ENCODE data around the gene PRDM16.
"Not testable (repeated sequence)": the region's sequence is repeated elsewhere in the genome, so short reads cannot be mapped to it uniquely, and the experiment has no call there.

PRDM16 gene

GRCh38 chr1:3149277-3149676, 80.3 kb downstream of the PRDM16 start:
- no peak overlapping the region for H3K4me3 ChIP-seq (ENCODE audit: low read depth, low read length)
- DNase-seq (ENCODE audit: low read depth) = no peak

GRCh38 chr1:3151456-3151855, 82.5 kb downstream of the PRDM16 start:
- DNase-seq (ENCODE audit: low read depth) = no peak
- H3K4me3 ChIP-seq (ENCODE audit: low read depth, low read length) = no peak overlapping the region

DNA sequence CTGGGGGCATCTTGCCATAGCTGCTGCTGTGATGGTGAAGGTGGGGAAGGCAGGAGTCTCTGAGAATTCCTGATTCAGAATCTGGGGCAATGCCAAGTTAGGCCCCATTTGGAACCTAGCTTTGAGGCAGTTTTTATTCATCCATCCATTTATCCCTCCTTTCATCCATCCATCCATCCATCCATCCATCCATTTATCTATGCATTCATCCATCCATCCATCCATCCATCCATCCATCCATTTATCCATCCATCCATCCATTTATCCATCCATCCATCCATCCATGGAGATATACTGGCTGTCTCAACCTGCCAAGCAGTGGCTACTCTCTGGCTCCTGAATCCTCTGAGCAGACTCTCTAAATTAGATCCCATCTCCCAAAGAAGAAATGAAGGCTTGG, 83.1 kb downstream of the PRDM16 start:
- no peak for DNase-seq (ENCODE audit: low read depth)
- no peak overlapping the region for H3K4me3 ChIP-seq (ENCODE audit: low read depth, low read length)

- DNase-seq (ENCODE audit: low read depth) = no peak
- no peak overlapping the region for H3K4me3 ChIP-seq (ENCODE audit: low read depth, low read length)
Measured at GRCh38 chr1:3153197-3153596, 84.2 kb downstream of the PRDM16 start.

- H3K4me3 ChIP-seq (ENCODE audit: low read depth, low read length) = no peak overlapping the region
Measured at GRCh38 chr1:3153902-3154795, 85.1 kb downstream of the PRDM16 start.

DNA sequence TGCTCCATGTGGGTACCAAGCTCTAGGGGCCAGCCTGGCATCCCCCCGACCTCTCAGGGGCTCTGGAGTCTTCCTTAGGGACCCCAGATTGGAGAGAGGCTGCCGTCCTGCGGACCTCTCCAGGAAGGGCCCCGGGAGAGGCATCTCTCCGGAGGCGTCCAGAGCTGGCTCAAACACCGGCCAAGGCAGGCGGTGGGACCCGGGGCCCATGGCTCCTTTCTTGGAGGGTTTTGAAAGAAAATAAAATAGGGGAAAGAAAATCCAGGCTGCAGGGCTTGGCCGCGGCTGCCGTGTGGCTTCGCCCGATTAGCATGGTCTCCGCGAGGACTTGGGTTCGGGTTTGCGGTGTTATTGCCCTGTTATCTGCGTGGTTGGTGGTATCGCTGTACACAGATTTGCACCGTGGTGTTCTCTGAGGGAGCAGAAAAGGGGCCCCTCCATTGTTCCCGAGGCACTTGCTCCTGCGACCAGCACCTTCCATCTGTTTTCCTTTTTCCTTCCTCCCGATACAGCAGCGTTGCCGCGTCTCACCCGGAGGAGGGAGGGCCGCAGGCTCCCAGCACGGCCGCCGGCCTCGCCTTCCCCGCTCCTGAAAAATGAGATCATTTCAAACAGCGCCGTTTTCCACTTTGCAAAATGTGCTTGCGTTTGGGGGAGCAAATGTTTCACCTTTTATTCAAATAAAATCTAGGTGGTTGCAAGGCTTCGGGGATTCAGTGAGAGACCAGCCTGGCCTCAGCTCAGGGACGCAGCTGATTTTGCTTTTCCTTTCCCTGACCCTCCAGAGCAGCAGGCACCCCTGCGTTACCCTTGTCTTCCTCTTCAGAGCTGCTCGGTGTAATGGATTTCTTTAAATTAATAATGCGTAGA, 86.3 kb downstream of the PRDM16 start:
- DNase-seq (ENCODE audit: low read depth) = no peak
- no peak overlapping the region for H3K4me3 ChIP-seq (ENCODE audit: low read depth, low read length)

More at GRCh38 chr1:3153902-3154795, 85.1 kb downstream of the PRDM16 start:
- DNase-seq (ENCODE audit: low read depth) = no peak

DNA sequence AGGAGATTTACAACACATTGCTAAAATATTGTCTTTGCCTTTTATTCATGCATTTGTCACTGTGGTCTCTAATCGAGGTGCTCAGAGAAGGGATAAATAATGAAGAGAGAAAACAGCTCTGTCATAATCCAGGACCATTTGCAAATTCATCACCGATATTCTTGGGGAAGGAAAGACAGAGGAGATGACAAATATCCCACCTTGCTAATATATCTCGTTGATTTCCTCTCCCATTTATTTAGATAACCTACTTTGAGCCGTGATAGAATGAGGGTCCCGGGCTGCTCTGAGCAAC, 86.9 kb downstream of the PRDM16 start:
- no peak overlapping the region for H3K4me3 ChIP-seq (ENCODE audit: low read depth, low read length)
- no peak for DNase-seq (ENCODE audit: low read depth)

- H3K4me3 ChIP-seq (ENCODE audit: low read depth, low read length) = no peak overlapping the region
- DNase-seq (ENCODE audit: low read depth) = no peak
Measured at GRCh38 chr1:3156936-3157335, 87.9 kb downstream of the PRDM16 start.

- DNase-seq (ENCODE audit: low read depth) = no peak
- no peak overlapping the region for H3K4me3 ChIP-seq (ENCODE audit: low read depth, low read length)
Measured at GRCh38 chr1:3158347-3158746, 89.3 kb downstream of the PRDM16 start.

- DNase-seq (ENCODE audit: low read depth) = no peak
- H3K4me3 ChIP-seq (ENCODE audit: low read depth, low read length) = no peak overlapping the region
Measured at GRCh38 chr1:3159121-3159520, 90.1 kb downstream of the PRDM16 start.

GRCh38 chr1:3159996-3160395, 91.0 kb downstream of the PRDM16 start:
- no peak for DNase-seq (ENCODE audit: low read depth)

GRCh38 chr1:3160647-3161145, 91.7 kb downstream of the PRDM16 start:
- no peak for DNase-seq (ENCODE audit: low read depth)

More at GRCh38 chr1:3159996-3160395, 91.0 kb downstream of the PRDM16 start:
- no peak overlapping the region for H3K4me3 ChIP-seq (ENCODE audit: low read depth, low read length)

DNA sequence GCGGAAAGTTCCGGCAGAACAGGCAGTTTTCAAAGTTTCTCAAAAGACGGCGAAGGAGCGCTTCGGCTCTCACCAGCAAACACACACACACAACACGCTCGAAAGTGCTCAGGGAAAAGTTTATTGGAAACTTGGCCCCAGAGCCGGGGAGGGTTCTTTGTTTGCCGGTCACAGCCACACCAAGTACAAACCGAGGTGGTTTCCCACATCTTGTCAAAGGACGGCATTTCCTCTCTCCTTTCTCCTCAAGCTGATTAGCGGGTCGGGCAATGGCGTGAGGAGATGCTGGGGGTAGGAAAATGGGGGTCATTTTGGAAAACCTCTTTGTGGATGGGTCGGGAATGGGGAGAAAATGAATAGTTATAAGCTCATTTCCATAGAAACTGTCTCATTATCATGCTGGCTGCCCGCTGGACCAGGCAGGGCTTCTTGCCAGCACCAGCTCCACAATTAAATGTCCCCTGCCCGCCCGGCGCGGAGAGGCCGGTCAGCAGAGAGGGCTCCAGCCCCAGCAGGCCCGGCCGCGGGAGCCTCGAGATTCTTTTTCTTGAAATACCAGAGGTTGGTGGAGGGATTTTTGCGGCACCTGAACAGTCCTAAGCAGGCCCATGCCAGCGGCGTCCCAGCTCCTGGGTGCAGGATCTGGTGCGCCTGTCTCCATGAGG, 92.3 kb downstream of the PRDM16 start:
- no peak overlapping the region for H3K4me3 ChIP-seq (ENCODE audit: low read depth, low read length)
- DNase-seq (ENCODE audit: low read depth) = no peak

More at GRCh38 chr1:3160647-3161145, 91.7 kb downstream of the PRDM16 start:
- no peak overlapping the region for H3K4me3 ChIP-seq (ENCODE audit: low read depth, low read length)

- no peak overlapping the region for H3K4me3 ChIP-seq (ENCODE audit: low read depth, low read length)
- DNase-seq (ENCODE audit: low read depth) = no peak
Measured at GRCh38 chr1:3162322-3162882, 93.4 kb downstream of the PRDM16 start.

- no peak for DNase-seq (ENCODE audit: low read depth)
- no peak overlapping the region for H3K4me3 ChIP-seq (ENCODE audit: low read depth, low read length)
Measured at GRCh38 chr1:3163356-3163755, 94.4 kb downstream of the PRDM16 start.

DNA sequence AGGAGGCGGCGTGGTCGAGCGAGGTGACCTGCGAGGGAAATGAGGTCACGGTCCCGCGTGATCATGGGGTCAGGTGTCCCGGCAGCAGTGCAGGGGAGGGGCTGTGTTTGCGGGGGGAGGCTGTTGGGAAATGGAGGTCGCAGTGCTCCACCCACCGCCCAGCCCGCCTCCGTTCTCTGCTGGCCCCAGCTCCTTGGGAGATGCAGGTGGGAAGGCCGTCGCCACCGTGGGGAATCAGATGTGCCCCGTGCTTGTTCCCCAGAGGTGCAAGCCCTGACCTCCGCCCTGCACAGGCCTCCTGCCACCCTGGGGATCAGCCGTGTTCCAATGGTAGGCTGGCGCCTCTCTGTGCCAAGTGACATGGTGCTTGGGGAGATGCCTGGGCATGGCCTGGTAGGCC, 95.7 kb downstream of the PRDM16 start:
- H3K4me3 ChIP-seq (ENCODE audit: low read depth, low read length) = no peak overlapping the region
- DNase-seq (ENCODE audit: low read depth) = no peak

DNA sequence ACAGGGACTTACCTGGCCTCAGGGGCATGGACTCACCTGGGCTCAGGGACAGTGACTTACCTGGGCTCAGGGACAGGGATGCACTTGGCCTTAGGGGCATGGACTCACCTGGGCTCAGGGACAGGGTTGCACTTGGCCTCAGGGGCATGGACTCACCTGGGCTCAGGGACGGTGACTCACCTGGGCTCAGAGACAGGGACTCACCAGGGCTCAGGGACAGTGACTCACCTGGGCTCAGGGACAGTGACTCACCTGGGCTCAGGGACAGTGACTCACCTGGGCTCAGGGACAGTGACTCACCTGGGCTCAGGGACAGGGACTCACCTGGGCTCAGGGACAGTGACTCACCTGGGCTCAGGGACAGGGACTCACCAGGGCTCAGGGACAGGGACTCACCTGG, 96.2 kb downstream of the PRDM16 start:
- not testable (repeated sequence) for H3K4me3 ChIP-seq (ENCODE audit: low read depth, low read length); DNase-seq (ENCODE audit: low read depth)

- no peak overlapping the region for H3K4me3 ChIP-seq (ENCODE audit: low read depth, low read length)
- DNase-seq (ENCODE audit: low read depth) = no peak
Measured at GRCh38 chr1:3166206-3166918, 97.4 kb downstream of the PRDM16 start.

GRCh38 chr1:3167255-3167654, 98.3 kb downstream of the PRDM16 start:
- no peak overlapping the region for H3K4me3 ChIP-seq (ENCODE audit: low read depth, low read length)
- DNase-seq (ENCODE audit: low read depth) = no peak
